ENCODE results near the gene NTN1. TPM values are rescaled to one million over a fixed set of nuclear protein-coding genes. Genes with fewer than 3 reads are reported as not detected.

Gene NTN1
- total RNA-seq, 3 donors from 2014 or later = 2.2 to 3.7 (median 3.3) TPM

DNA sequence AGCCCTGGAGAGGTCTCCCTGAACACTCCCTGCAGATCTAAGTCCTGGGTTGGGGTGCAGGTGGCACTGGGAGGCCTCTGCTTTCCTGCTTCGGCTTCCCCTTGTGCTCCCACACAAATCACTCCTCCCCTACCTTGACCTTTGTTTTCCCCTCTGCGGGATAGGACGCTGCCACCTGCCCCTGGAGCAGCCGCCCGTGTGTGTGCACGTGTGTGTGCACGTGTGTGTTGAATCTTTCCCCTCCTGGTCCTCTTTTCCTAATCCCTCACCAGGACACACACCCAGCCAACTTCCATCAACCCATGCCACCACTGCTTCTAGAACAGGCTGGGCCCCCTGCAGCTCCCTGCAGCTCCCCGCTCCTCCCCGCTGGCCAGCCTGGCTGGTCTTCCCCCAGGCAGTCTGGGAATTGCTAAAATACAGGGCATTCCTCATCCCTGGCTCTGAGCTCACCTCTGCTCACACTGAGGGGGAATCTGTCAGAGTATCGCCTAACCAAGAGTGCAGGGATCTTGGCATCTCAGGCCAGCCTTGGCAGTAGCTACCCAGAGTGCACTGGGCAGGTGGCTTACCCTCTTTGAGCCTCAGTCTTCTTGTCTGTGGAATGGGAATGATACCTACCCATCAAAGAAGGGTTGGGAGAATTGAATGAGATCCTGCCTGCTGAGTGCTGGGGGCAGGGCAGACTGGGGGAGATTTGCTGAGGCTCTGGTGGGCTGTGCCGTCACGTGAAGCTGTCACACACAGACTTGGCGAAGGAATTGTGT lies 198.5 kb downstream of the NTN1 start:
- H3K9me3 ChIP-seq = peaks cover 0 to 14% of the 10 kb centered on the region in 2 donors
- DNase-seq (ENCODE audit: low spot score in 2 of 2) = no peak
- H3K27me3 ChIP-seq = no peaks in the 10 kb centered on the region
- no peak overlapping the region for H3K27ac ChIP-seq
- TF ChIP-seq POLR2AphosphoS5 (IDR thresholded peaks at IDR 0.05) = no peak
- TF ChIP-seq POLR2A (IDR thresholded peaks at IDR 0.05) = no peak
- no peak for TF ChIP-seq CTCF (IDR thresholded peaks at IDR 0.05)
- no peaks in the 10 kb centered on the region for H3K36me3 ChIP-seq
- intact Hi-C loops (cut with DNase I; ENCODE audit: low total_unique reads) = no loop called here
- no peak overlapping the region for H3K4me3 ChIP-seq
- H3K4me1 ChIP-seq = no peaks in the 10 kb centered on the region

- DNase-seq (ENCODE audit: low spot score in 2 of 2) = no peak
- TF ChIP-seq CTCF (IDR thresholded peaks at IDR 0.05) (no peak), POLR2AphosphoS5 (IDR thresholded peaks at IDR 0.05) (no peak), POLR2A (IDR thresholded peaks at IDR 0.05) (no peak)
- H3K4me1 ChIP-seq = no peaks in the 10 kb centered on the region
- H3K4me3 ChIP-seq = no peak overlapping the region
- no peaks in the 10 kb centered on the region for H3K27me3 ChIP-seq
- H3K27ac ChIP-seq = no peak overlapping the region
- intact Hi-C loops (cut with DNase I; ENCODE audit: low total_unique reads) = no loop called here
- peaks cover 0 to 11% of the 10 kb centered on the region in 2 donors for H3K9me3 ChIP-seq
- no peaks in the 10 kb centered on the region for H3K36me3 ChIP-seq
Observed at GRCh38 chr17:9220398-9221146, 199.3 kb downstream of the NTN1 start.

DNA sequence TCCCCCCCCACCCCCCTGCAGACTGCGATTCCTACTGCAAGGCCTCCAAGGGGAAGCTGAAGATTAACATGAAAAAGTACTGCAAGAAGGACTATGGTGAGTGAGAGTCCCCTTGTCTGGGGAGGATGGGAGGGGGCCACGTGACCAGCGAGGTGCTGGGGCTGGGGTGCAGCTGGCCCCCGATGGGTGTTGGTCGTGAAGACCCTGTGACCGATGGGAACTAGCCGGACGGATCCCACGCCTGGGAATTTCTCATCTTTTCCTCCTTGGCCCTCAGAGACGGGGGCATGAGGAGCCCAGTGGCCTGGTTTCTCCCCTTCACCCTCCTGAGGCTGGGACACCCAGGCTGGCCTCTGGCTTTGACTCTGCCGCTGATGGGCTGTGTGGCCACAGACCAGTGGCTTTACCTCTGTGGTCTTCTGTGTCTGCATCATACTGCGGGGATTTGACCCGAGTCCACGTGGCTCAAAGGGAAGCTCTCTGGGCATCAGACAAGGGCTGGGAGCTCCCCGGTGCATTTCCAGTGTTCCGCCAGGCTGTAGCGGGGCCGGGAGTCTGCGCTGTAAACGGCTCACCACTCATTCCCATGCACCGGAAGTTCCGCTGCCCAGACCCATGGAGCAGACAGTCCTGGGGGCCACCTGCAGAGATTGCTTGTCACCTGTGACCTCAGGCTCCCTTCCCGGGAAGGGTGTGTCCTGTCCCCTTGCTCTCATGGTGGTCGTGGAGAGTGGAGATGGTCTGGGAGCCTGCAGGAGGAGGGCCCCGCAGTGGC lies 200.0 kb downstream of the NTN1 start:
- Histone ChIP-seq H3K27ac (no peak overlapping the region), H3K4me1 (no peaks in the 10 kb centered on the region), H3K9me3 (peaks cover 0 to 3% of the 10 kb centered on the region in 2 donors), H3K4me3 (no peak overlapping the region), H3K27me3 (no peaks in the 10 kb centered on the region), H3K36me3 (no peaks in the 10 kb centered on the region)
- intact Hi-C loops (cut with DNase I; ENCODE audit: low total_unique reads) = no loop called here
- no peak for DNase-seq (ENCODE audit: low spot score in 2 of 2)
- no peak for TF ChIP-seq POLR2A (IDR thresholded peaks at IDR 0.05)
- no peak for TF ChIP-seq POLR2AphosphoS5 (IDR thresholded peaks at IDR 0.05)

DNA sequence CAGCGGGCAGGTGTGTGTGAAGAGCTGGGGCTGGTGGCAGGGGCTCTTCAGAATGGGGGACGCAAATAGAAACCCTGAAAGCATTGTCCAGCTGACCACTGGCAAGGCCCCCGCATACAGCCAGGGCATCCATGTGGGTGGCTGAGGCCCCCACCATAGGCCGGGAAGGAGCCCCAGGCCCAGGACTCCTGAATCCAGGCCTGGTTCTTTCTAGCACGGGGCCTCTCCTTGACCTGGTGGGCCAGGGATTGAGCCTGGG lies 200.5 kb downstream of the NTN1 start:
- no peaks in the 10 kb centered on the region for H3K4me1 ChIP-seq
- TF ChIP-seq CTCF (IDR thresholded peaks at IDR 0.05) = no peak
- TF ChIP-seq POLR2A (IDR thresholded peaks at IDR 0.05) = no peak
- TF ChIP-seq POLR2AphosphoS5 (IDR thresholded peaks at IDR 0.05) = no peak
- H3K27me3 ChIP-seq = no peaks in the 10 kb centered on the region
- H3K4me3 ChIP-seq = no peak overlapping the region
- H3K9me3 ChIP-seq = no peaks in the 10 kb centered on the region
- no peaks in the 10 kb centered on the region for H3K36me3 ChIP-seq
- intact Hi-C loops (cut with DNase I; ENCODE audit: low total_unique reads) = loop anchor here (1.0 kb wide), 1 partner anchor 23 kb away; no protein-coding TSS in a partner anchor
- DNase-seq (ENCODE audit: low spot score in 2 of 2) = no peak
- no peak overlapping the region for H3K27ac ChIP-seq

- DNase-seq (ENCODE audit: low spot score in 2 of 2) = no peak
- no peaks in the 10 kb centered on the region for H3K36me3 ChIP-seq
- H3K27me3 ChIP-seq = no peaks in the 10 kb centered on the region
- intact Hi-C loops (cut with DNase I; ENCODE audit: low total_unique reads) = no loop called here
- H3K9me3 ChIP-seq = no peaks in the 10 kb centered on the region
- TF ChIP-seq CTCF (IDR thresholded peaks at IDR 0.05) (no peak), POLR2A (IDR thresholded peaks at IDR 0.05) (no peak), POLR2AphosphoS5 (IDR thresholded peaks at IDR 0.05) (no peak)
- no peaks in the 10 kb centered on the region for H3K4me1 ChIP-seq
- no peak overlapping the region for H3K27ac ChIP-seq
- H3K4me3 ChIP-seq = no peak overlapping the region
Observed at GRCh38 chr17:9223531-9223930, 202.2 kb downstream of the NTN1 start.

Data from breast epithelium (tissue), 4 donors.